ENCODE data around the gene OAF.

Gene OAF

DNA sequence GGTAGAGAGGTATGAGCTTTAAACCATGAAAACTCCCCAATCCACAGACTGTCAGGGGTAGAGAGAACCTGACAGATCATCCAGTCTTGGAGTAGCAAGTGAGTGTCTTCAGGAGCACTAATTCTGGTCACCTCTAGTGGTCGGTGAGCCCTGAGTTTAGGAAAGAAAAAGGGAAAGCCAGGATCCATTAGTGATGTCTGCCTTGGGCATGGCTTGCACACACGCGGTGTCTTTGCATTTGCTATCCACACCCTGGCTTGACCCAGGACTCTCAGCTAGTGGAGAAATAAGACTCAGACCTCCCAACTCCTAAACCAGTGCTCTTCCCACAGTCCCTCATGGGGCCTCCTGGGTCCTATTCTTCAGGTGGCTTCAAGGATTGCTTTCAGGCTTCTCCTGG lies 48.4 kb downstream of the OAF start:
- Histone ChIP-seq H4K8ac (ENCODE audit: low read depth, low read length) (no peak overlapping the region), H2AFZ (ENCODE audit: low read length) (no peak overlapping the region), H3K4me2 (ENCODE audit: insufficient read depth, low read length, poor library complexity, severe bottlenecking) (no peak overlapping the region), H4K91ac (ENCODE audit: low read depth, low read length, poor library complexity) (no peak overlapping the region), H2AK5ac (ENCODE audit: low read depth, low read length) (no peak overlapping the region), H3K4ac (ENCODE audit: low read length) (no peak overlapping the region), H3K18ac (ENCODE audit: low read length) (no peak overlapping the region), H3K27ac (replicated peaks; ENCODE audit: low read length) (no peak overlapping the region), H3K27me3 (ENCODE audit: control insufficient read depth in 3 of 3, insufficient read depth in 3 of 3, low read depth in 1 of 3, low read length in 3 of 3) (peaks cover 0 to 29% (median 10%) of the 10 kb centered on the region in 3 experiments), H3K9ac (ENCODE audit: low read depth, low read length, poor library complexity) (no peak overlapping the region), H3K79me1 (ENCODE audit: low read depth, low read length) (no peaks in the 10 kb centered on the region), H2BK5ac (ENCODE audit: low read length) (no peak overlapping the region), H3K14ac (ENCODE audit: low read length) (no peak overlapping the region), H3K9me3 (replicated peaks in 1 of 2; ENCODE audit: control insufficient read depth in 2 of 2, insufficient read depth in 1 of 2, low read depth in 1 of 2, low read length in 2 of 2) (no peaks in the 10 kb centered on the region), H3K4me3 (ENCODE audit: low read length in 2 of 2) (no peak overlapping the region), H3K23ac (ENCODE audit: low read depth, low read length, poor library complexity) (no peak overlapping the region), H3K36me3 (replicated peaks in 1 of 2; ENCODE audit: control insufficient read depth in 2 of 2, insufficient read depth in 2 of 2, low read length in 2 of 2) (no peaks in the 10 kb centered on the region), H2BK120ac (ENCODE audit: low read depth, low read length) (no peak overlapping the region), H2BK12ac (ENCODE audit: low read length) (no peak overlapping the region), H2BK15ac (ENCODE audit: low read length) (no peak overlapping the region), H3K4me1 (ENCODE audit: control insufficient read depth in 2 of 2, insufficient read depth in 1 of 2, low read depth in 1 of 2, low read length in 2 of 2) (peaks cover 8 to 11% of the 10 kb centered on the region in 2 donors)
- no CpG with 5 or more reads among the region's 3 CpGs for WGBS, 2 donors (ENCODE audit: extremely low coverage in 2 of 2, insufficient read length in 2 of 2, insufficient replicate concordance in 1 of 2)
- DNase-seq (ENCODE audit: low spot score): no peak

DNA sequence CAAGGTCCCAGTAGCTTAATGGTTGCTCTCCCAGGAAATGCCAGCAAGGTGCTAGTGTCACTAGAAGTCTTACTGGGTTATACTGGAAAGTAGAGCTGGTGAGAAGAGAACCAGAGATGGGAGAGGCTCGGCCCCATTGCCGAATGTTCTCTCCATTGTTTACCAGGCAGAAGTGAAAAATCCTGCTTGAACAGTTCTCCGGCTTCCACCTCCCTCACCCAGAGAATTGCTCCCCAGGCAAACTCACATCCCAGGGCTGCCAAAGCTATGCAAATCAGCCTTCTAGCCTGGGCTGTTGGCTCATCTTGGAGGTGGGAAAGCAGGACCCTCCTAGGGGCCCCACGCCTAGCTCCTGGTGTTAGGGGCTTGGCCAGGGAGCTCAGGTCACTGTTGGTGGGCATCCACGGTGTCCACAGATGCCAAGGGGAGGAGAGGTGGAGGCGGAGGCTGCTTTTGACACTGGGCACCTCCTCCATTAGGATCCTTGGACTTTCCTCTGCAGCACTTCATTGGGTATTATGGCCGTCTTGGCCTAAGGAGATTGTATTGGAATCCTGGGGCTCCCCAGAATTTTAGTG lies 49.2 kb downstream of the OAF start:
- Histone ChIP-seq H3K36me3 (replicated peaks in 1 of 2; ENCODE audit: control insufficient read depth in 2 of 2, insufficient read depth in 2 of 2, low read length in 2 of 2) (no peaks in the 10 kb centered on the region), H3K4me2 (ENCODE audit: insufficient read depth, low read length, poor library complexity, severe bottlenecking) (no peak overlapping the region), H2AK5ac (ENCODE audit: low read depth, low read length) (no peak overlapping the region), H2BK12ac (ENCODE audit: low read length) (no peak overlapping the region), H3K4me3 (ENCODE audit: low read length in 2 of 2) (no peak overlapping the region), H4K91ac (ENCODE audit: low read depth, low read length, poor library complexity) (no peak overlapping the region), H2AFZ (ENCODE audit: low read length) (no peak overlapping the region), H3K23ac (ENCODE audit: low read depth, low read length, poor library complexity) (no peak overlapping the region), H2BK5ac (ENCODE audit: low read length) (no peak overlapping the region), H3K14ac (ENCODE audit: low read length) (no peak overlapping the region), H3K27ac (replicated peaks; ENCODE audit: low read length) (no peak overlapping the region), H3K79me1 (ENCODE audit: low read depth, low read length) (no peaks in the 10 kb centered on the region), H3K9me3 (replicated peaks in 1 of 2; ENCODE audit: control insufficient read depth in 2 of 2, insufficient read depth in 1 of 2, low read depth in 1 of 2, low read length in 2 of 2) (no peaks in the 10 kb centered on the region), H2BK120ac (ENCODE audit: low read depth, low read length) (no peak overlapping the region), H4K8ac (ENCODE audit: low read depth, low read length) (no peak overlapping the region), H2BK15ac (ENCODE audit: low read length) (no peak overlapping the region), H3K4ac (ENCODE audit: low read length) (no peak overlapping the region), H3K9ac (ENCODE audit: low read depth, low read length, poor library complexity) (no peak overlapping the region), H3K18ac (ENCODE audit: low read length) (no peak overlapping the region), H3K27me3 (ENCODE audit: control insufficient read depth in 3 of 3, insufficient read depth in 3 of 3, low read depth in 1 of 3, low read length in 3 of 3) (peaks cover 0 to 29% (median 9%) of the 10 kb centered on the region in 3 experiments), H3K4me1 (ENCODE audit: control insufficient read depth in 2 of 2, insufficient read depth in 1 of 2, low read depth in 1 of 2, low read length in 2 of 2) (peaks cover 6 to 7% of the 10 kb centered on the region in 2 donors)
- no peak for DNase-seq (ENCODE audit: low spot score)
- no CpG with 5 or more reads among the region's 7 CpGs for WGBS, 2 donors (ENCODE audit: extremely low coverage in 2 of 2, insufficient read length in 2 of 2, insufficient replicate concordance in 1 of 2)

DNA sequence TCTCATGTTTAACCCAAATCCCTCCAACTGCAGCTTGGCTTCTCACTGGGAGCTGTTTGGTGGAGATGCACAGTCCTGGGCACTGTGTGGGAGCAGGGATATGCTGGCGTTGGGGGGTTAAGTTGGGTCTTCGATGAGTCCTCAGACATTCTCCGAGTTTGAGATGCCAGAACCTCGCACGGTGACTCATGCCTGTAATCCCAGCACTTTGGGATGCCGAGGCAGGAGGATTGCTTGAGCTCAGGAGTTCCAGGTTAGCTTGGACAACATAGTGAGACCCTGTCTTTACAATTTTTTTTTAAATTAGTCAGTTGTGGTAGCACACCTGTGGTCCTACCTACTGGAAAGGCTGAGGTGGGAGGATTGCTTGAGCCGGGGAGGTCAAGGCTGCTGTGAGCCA lies 49.8 kb downstream of the OAF start:
- Histone ChIP-seq H2BK15ac (ENCODE audit: low read length) (no peak overlapping the region), H3K4me1 (ENCODE audit: control insufficient read depth in 2 of 2, insufficient read depth in 1 of 2, low read depth in 1 of 2, low read length in 2 of 2) (peaks cover 1 to 2% of the 10 kb centered on the region in 2 donors), H3K23ac (ENCODE audit: low read depth, low read length, poor library complexity) (no peak overlapping the region), H3K79me1 (ENCODE audit: low read depth, low read length) (no peaks in the 10 kb centered on the region), H3K27me3 (ENCODE audit: control insufficient read depth in 3 of 3, insufficient read depth in 3 of 3, low read depth in 1 of 3, low read length in 3 of 3) (peaks cover 0 to 29% (median 5%) of the 10 kb centered on the region in 3 experiments), H3K4ac (ENCODE audit: low read length) (no peak overlapping the region), H3K14ac (ENCODE audit: low read length) (no peak overlapping the region), H3K9me3 (replicated peaks in 1 of 2; ENCODE audit: control insufficient read depth in 2 of 2, insufficient read depth in 1 of 2, low read depth in 1 of 2, low read length in 2 of 2) (no peaks in the 10 kb centered on the region), H3K4me2 (ENCODE audit: insufficient read depth, low read length, poor library complexity, severe bottlenecking) (no peak overlapping the region), H2BK5ac (ENCODE audit: low read length) (no peak overlapping the region), H2AFZ (ENCODE audit: low read length) (no peak overlapping the region), H4K91ac (ENCODE audit: low read depth, low read length, poor library complexity) (no peak overlapping the region), H2BK120ac (ENCODE audit: low read depth, low read length) (no peak overlapping the region), H3K36me3 (replicated peaks in 1 of 2; ENCODE audit: control insufficient read depth in 2 of 2, insufficient read depth in 2 of 2, low read length in 2 of 2) (no peaks in the 10 kb centered on the region), H3K4me3 (ENCODE audit: low read length in 2 of 2) (no peak overlapping the region), H3K9ac (ENCODE audit: low read depth, low read length, poor library complexity) (no peak overlapping the region), H3K18ac (ENCODE audit: low read length) (no peak overlapping the region), H4K8ac (ENCODE audit: low read depth, low read length) (no peak overlapping the region), H3K27ac (replicated peaks; ENCODE audit: low read length) (no peak overlapping the region), H2BK12ac (ENCODE audit: low read length) (no peak overlapping the region), H2AK5ac (ENCODE audit: low read depth, low read length) (no peak overlapping the region)
- no peak for DNase-seq (ENCODE audit: low spot score)
- WGBS, 2 donors (ENCODE audit: extremely low coverage in 2 of 2, insufficient read length in 2 of 2, insufficient replicate concordance in 1 of 2): no CpG with 5 or more reads among the region's 7 CpGs

DNA sequence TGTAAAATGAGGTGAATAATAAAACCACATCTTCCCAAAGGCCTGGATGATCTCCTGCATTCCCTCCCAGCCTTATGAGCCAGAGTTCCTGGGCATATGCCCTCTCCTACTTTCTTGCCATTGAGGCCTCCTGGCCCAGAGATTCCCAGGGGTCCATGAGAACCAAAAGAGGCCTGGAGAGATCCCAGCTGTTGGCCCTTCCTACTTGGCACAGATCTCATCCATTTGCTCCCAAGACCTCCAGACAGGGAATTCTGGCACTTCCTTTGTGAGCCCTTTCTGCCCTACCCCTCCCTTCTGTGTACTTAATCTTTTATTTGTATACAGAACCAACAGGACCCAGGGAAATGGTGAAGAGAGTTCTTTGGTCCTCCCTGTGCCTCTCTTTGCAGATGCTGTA lies 50.5 kb downstream of the OAF start:
- Histone ChIP-seq H3K9ac (ENCODE audit: low read depth, low read length, poor library complexity) (no peak overlapping the region), H3K14ac (ENCODE audit: low read length) (no peak overlapping the region), H2BK5ac (ENCODE audit: low read length) (no peak overlapping the region), H3K27me3 (ENCODE audit: control insufficient read depth in 3 of 3, insufficient read depth in 3 of 3, low read depth in 1 of 3, low read length in 3 of 3) (peaks cover 0 to 29% (median 0%) of the 10 kb centered on the region in 3 experiments), H3K18ac (ENCODE audit: low read length) (no peak overlapping the region), H3K23ac (ENCODE audit: low read depth, low read length, poor library complexity) (no peak overlapping the region), H2AK5ac (ENCODE audit: low read depth, low read length) (no peak overlapping the region), H2AFZ (ENCODE audit: low read length) (no peak overlapping the region), H4K8ac (ENCODE audit: low read depth, low read length) (no peak overlapping the region), H3K4me2 (ENCODE audit: insufficient read depth, low read length, poor library complexity, severe bottlenecking) (no peak overlapping the region), H3K79me1 (ENCODE audit: low read depth, low read length) (no peaks in the 10 kb centered on the region), H3K36me3 (replicated peaks in 1 of 2; ENCODE audit: control insufficient read depth in 2 of 2, insufficient read depth in 2 of 2, low read length in 2 of 2) (no peaks in the 10 kb centered on the region), H4K91ac (ENCODE audit: low read depth, low read length, poor library complexity) (no peak overlapping the region), H3K4ac (ENCODE audit: low read length) (no peak overlapping the region), H3K27ac (replicated peaks; ENCODE audit: low read length) (no peak overlapping the region), H3K4me1 (ENCODE audit: control insufficient read depth in 2 of 2, insufficient read depth in 1 of 2, low read depth in 1 of 2, low read length in 2 of 2) (no peaks in the 10 kb centered on the region), H2BK15ac (ENCODE audit: low read length) (no peak overlapping the region), H2BK12ac (ENCODE audit: low read length) (no peak overlapping the region), H2BK120ac (ENCODE audit: low read depth, low read length) (no peak overlapping the region), H3K9me3 (replicated peaks in 1 of 2; ENCODE audit: control insufficient read depth in 2 of 2, insufficient read depth in 1 of 2, low read depth in 1 of 2, low read length in 2 of 2) (no peaks in the 10 kb centered on the region), H3K4me3 (ENCODE audit: low read length in 2 of 2) (no peak overlapping the region)
- DNase-seq (ENCODE audit: low spot score): no peak
